Limb (tissue), 2 donors: ENCODE data around the gene VPS25.

Source experiments
- DNase-seq, 2 donors: peaks; one replicate each; pipeline ENCODE4 v3.0.0-alpha.2; 2016; ENCODE audit errors: extremely low spot score in 2 of 2

The VPS25 gene

DNA sequence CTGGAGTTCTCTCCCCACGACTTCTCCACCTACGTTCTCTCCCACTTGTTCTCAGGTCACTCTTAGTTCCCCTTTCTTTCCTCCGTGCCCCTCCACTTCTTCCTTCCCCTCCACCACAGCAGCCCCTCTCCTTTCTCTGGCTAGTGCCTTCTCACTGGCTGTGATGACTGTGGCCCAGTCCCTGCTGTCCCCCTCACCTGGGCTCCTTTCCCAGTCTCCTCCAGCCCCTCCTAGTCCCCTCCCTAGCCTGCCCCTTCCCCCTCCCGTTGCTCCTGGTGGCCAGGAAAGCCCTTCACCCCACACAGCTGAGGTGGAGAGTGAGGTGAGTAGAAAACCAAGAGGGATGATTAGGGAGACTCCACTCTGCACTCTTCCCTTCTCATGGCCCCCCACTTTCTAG, 21.8 kb downstream of the VPS25 start:
- DNase-seq: no peak

- no peak for DNase-seq
Observed at GRCh38 chr17:42795465-42795864, 22.2 kb downstream of the VPS25 start.

GRCh38 chr17:42796066-42796758, 23.0 kb downstream of the VPS25 start:
- no peak for DNase-seq

GRCh38 chr17:42797067-42798007, 24.1 kb downstream of the VPS25 start:
- DNase-seq: no peak

GRCh38 chr17:42798011-42798382, 24.7 kb downstream of the VPS25 start:
- DNase-seq: no peak

DNA sequence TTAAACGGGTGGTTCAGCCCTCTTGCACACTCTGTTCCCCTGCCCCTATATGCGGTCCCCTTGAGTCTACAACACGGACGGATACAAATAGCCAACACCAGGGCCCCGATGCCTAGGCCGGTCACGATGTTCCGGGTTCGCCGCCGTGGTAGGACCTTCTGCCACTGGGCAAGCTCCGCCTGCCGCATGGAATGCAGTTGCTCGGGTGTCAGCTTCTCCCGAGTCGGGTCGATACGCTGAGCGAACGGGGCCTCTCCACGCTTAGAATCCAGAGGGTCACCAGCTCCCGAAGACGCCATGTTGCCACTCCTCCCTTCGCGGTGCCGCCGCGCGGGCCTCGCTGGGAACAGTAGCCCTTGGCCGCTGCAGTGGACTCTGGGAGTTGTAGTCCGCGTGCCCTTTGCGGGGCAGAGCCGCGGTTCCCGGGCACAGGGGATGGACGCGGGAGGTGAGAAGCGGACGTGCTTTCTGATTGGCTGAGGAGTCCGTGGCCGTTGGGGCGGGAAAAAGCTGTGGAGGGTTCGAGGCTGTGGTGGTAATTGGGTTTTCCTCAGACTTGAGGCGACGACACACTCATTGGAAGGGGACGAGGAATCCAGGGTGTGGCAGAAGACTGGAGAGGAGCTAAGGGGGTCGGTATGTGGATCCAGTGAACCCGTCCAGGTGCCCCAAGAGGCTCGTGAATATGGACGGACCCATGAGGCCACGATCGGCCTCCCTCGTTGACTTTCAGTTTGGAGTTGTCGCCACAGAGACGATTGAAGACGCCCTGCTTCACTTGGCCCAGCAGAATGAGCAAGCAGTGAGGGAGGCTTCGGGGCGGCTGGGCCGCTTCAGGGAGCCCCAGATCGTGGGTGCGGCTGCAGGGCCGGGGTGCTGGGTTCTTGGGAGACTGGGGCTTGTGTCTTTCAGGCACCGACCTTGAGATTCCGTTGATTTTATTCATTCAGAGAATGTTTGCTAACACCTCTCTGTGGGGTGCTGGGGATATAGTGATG, 25.4 kb downstream of the VPS25 start, which contains the start of the genes CNTD1 and COA3:
Gene CNTD1 (plus strand): TSS at position 479 of the 998 bp plus-strand sequence. CDS start 207 bp downstream, at position 686.
Gene COA3 (minus strand): TSS at position 322 of the 998 bp plus-strand sequence. CDS start 23 bp downstream, at position 299.
- peak; percentile 82 to 91 for DNase-seq

GRCh38 chr17:42803074-42803883, 30.0 kb downstream of the VPS25 start:
- no peak for DNase-seq

DNA sequence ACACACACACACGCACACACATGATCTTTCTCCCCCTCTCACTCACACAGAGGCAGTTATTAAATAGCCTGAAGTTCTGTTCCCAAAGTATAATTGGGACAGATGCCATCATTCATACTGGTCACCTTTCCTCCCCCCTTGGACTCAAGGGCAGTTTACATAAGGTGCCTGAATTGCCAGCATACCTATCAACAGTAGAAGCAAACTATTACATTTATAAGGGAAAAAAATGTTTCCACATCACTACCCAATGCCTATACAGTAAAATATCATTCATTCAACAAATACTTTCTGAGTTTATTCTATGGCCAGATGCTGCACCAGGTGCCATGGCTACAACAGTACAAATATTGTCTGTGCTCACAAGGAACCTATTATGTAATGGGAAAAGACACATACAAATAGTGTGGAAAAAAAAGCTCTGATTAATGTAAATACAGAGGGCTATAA, 31.7 kb downstream of the VPS25 start:
- DNase-seq: no peak

GRCh38 chr17:42806249-42806648, 33.0 kb downstream of the VPS25 start:
- no peak for DNase-seq

DNA sequence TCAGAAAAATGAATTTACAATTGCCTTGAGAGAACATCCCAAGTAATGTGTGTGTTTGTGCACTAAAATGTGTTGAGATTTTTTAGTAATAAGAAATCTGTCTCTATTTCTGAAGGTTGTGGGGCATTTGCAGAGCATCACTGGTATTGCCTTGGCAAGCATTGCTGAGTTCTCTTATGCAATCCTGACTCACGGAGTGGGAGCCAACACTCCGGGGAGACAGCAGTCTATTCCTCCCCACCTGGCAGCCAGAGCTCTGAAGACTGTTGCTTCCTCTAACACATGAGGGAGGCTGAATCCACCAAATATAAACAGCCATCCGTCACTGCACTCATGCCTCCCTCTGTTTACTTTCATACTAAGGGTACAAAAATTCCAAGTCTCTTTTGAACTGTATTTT, 36.0 kb downstream of the VPS25 start:
- DNase-seq: no peak

DNA sequence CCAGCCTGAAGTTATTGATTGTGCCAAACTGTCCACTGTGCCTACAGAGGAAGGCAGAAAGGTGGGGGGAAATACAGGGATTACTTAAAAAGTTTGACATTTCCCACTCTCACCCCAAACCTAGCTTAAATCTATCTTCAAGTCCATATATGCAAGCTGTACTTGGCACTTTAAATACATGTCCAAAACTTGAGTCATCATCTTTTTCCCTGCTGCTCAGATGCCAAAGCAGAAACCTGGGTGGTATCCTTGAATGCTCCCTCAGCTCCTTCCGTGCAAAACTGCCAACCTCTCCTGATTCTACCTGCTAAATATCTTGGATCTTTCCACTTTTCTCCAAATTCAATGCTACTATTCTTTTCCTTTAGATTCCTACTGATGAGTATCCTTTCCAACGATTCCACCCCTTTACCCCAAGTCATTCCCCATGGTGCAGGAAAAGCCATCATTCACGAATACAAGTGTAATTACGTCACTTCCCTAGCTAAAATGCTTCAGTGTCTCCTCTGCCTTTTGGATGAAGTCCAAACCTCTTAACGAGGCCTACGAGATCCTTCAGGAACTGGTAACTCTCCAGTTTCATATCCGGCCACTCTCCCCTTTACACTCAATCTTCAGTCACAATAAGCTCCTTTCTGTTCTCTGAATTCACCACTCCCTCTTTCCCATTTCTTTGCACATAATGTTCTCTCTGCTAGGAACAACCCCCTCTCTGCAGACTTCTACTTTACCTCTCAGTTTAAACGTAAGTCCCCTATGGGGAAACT, 41.6 kb downstream of the VPS25 start:
- DNase-seq: peak in 1 of 2 donors; percentile 64

DNA sequence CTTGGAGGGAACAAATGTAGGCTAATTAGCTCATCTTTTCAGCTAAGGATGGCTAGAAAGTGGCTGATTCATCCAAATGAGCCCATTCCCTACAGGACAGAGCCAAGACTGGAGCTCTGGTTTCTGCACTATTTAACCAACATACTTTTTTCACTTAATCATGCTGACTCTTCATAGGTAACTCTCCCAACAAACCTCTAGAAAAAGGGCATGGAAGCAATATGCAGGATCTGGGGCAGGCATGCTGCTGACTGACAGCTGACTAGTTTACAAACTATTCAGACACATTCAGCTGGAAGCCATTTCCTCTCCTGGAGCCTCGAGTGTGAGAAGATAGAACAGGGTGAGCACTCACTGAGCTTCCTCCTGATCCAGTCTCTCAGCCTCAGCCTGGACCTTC, 44.6 kb downstream of the VPS25 start:
- DNase-seq: no peak

DNA sequence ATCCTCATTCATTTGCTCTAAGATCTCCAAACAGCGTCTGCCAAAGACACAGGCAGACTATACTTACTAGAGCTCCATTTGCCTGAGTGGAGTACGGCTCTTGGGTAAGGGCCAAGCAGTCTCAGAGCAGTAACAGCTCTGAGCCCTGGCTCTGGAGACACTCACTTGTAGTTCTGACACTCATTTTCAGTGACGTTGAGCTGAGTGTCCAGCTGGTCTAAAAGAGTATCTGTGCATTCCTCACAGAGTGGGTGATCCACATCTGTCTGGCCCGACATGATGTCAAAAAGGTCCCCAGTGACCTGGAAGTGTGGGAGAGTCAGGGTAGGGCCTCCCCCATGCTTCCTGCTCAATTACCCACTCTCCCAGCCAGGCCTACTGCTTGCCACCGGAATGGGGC, 45.1 kb downstream of the VPS25 start:
- DNase-seq: no peak

- peak in 1 of 2 donors; percentile 45 for DNase-seq
Observed at GRCh38 chr17:42819939-42820535, 46.8 kb downstream of the VPS25 start.

GRCh38 chr17:42821176-42821575, 47.9 kb downstream of the VPS25 start:
- no peak for DNase-seq

GRCh38 chr17:42827472-42827871, 54.2 kb downstream of the VPS25 start:
- no peak for DNase-seq
